ENCODE measurements around the gene SETD1B. TPM values are rescaled to one million over a fixed set of nuclear protein-coding genes. Genes with fewer than 3 reads are reported as not detected.

Gene SETD1B
- total RNA-seq, 1 donor from 2014 or later, result 25.3 TPM

GRCh38 chr12:121799156-121799841 lies 4.5 kb upstream of the SETD1B start:
- H3K27ac Mint-ChIP-seq (ENCODE audit: unreplicated experiment), result peak overlapping the region; percentile 85
- DNase-seq (ENCODE audit: low spot score), result no peak
- H3K36me3 Mint-ChIP-seq (ENCODE audit: low read depth, unreplicated experiment), result peaks cover 36% of the 10 kb centered on the region
- peaks cover 40% of the 10 kb centered on the region for H3K27me3 Mint-ChIP-seq (ENCODE audit: unreplicated experiment)
- no peak for TF ChIP-seq CTCF (IDR thresholded peaks at IDR 0.05; ENCODE audit: unreplicated experiment)
- peaks cover 46% of the 10 kb centered on the region for H3K4me1 Mint-ChIP-seq (ENCODE audit: unreplicated experiment)
- H3K9me3 Mint-ChIP-seq (ENCODE audit: unreplicated experiment), result no peaks in the 10 kb centered on the region
- H3K4me3 Mint-ChIP-seq (ENCODE audit: unreplicated experiment), result peak overlapping the region; percentile 92

DNA sequence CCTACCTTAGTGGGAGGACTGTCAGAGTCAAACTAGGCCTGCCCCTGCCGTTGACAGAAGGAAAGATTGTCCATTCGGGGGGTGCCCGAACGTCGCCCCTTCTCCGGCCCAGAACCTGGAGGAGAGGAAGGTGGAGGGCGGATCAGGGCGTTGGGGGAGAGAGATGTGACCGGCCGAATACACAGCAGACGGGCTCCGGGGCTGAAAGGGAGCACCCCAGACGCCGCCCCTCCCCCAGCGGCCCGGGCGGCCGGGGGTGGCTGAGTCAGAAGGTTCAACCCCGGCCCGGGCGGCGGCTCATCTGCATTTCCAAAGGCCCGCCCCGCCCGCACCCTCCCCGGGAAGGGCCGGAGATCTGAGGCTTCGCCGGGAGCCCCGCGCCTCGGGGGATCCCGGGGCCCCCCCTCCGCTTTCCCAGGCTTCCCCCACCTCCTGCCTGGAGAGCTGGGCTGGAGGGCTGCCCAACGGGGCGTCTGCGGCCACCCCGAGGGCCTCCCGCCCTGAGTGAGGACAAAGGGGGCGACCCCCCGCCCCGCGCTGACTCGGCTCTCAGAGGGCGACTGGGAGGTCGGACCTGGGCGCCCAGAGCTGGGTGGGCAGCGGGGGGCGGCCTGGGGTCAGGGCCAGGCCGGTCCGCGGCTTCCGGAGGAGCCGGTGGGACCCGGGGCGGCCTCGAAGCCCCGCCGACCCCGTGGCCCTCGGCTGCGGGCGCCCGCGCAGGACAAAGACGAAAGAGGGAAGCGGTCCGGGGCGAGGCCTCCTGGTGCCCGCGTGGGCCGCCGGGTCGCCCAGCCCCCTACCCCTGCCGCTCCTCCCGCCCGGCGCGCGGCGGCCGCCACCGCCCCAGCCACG lies 3.7 kb upstream of the SETD1B start:
- Mint-ChIP-seq H3K4me3 (ENCODE audit: unreplicated experiment) (peak overlapping the region; percentile 92), H3K36me3 (ENCODE audit: low read depth, unreplicated experiment) (peaks cover 35% of the 10 kb centered on the region), H3K27me3 (ENCODE audit: unreplicated experiment) (peaks cover 36% of the 10 kb centered on the region), H3K27ac (ENCODE audit: unreplicated experiment) (peak overlapping the region; percentile 85), H3K9me3 (ENCODE audit: unreplicated experiment) (no peaks in the 10 kb centered on the region), H3K4me1 (ENCODE audit: unreplicated experiment) (peaks cover 39% of the 10 kb centered on the region)
- no peak for TF ChIP-seq CTCF (IDR thresholded peaks at IDR 0.05; ENCODE audit: unreplicated experiment)
- DNase-seq (ENCODE audit: low spot score), result no peak

GRCh38 chr12:121800694-121801594 lies 2.9 kb upstream of the SETD1B start:
- no peak for DNase-seq (ENCODE audit: low spot score)
- peak overlapping the region; percentile 100 for H3K27ac Mint-ChIP-seq (ENCODE audit: unreplicated experiment)
- TF ChIP-seq CTCF (IDR thresholded peaks at IDR 0.05; ENCODE audit: unreplicated experiment), result no peak

GRCh38 chr12:121801595-121802484 lies 2.0 kb upstream of the SETD1B start:
- Mint-ChIP-seq H3K27me3 (ENCODE audit: unreplicated experiment) (peaks cover 36% of the 10 kb centered on the region), H3K9me3 (ENCODE audit: unreplicated experiment) (no peaks in the 10 kb centered on the region), H3K27ac (ENCODE audit: unreplicated experiment) (peak overlapping the region; percentile 100), H3K36me3 (ENCODE audit: low read depth, unreplicated experiment) (peaks cover 36% of the 10 kb centered on the region), H3K4me3 (ENCODE audit: unreplicated experiment) (peak overlapping the region; percentile 97), H3K4me1 (ENCODE audit: unreplicated experiment) (peaks cover 45% of the 10 kb centered on the region)
- no peak for TF ChIP-seq CTCF (IDR thresholded peaks at IDR 0.05; ENCODE audit: unreplicated experiment)
- no peak for DNase-seq (ENCODE audit: low spot score)

More at GRCh38 chr12:121800694-121801594, 2.9 kb upstream of the SETD1B start:
- Mint-ChIP-seq H3K36me3 (ENCODE audit: low read depth, unreplicated experiment) (peaks cover 32% of the 10 kb centered on the region), H3K4me3 (ENCODE audit: unreplicated experiment) (peak overlapping the region; percentile 97), H3K4me1 (ENCODE audit: unreplicated experiment) (peaks cover 39% of the 10 kb centered on the region), H3K9me3 (ENCODE audit: unreplicated experiment) (no peaks in the 10 kb centered on the region), H3K27me3 (ENCODE audit: unreplicated experiment) (peaks cover 36% of the 10 kb centered on the region)

Data from endothelial cell (in vitro differentiated cells).